Measurements from ENCODE around the gene ADAMTSL1. TPM values are rescaled to one million over a fixed set of nuclear protein-coding genes. Genes with fewer than 3 reads are reported as not detected.

Gene ADAMTSL1
- total and polyA plus RNA-seq, 2 experiments from 2014 or later: 2.3 to 5.0 TPM

GRCh38 chr9:18472841-18473251, 1.1 kb upstream of the ADAMTSL1 start:
- Mint-ChIP-seq H3K4me1 (peaks cover 51% of the 10 kb centered on the region), H3K36me3 (ENCODE audit: low read depth) (0 out of 3 replicates have a peak, but pooled peaks cover 2% of the 10 kb centered on the region), H3K27me3 (ENCODE audit: insufficient read depth, low read depth, poor library complexity) (peaks cover 3% of the 10 kb centered on the region), H3K4me3 (peak overlapping the region; percentile 6; the same call in 1 of the 3 replicates), H3K9me3 (peaks cover 3% of the 10 kb centered on the region; the same call in 2 of the 3 replicates), H3K27ac (no peak overlapping the region)
- H3K4me2 ChIP-seq: peak overlapping the region; percentile 69
- H3K9me2 ChIP-seq (ENCODE audit: insufficient read depth): no peaks in the 10 kb centered on the region
- peak overlapping the region; percentile 46 for H3K4me3 ChIP-seq
- TF ChIP-seq STAT1 (IDR thresholded peaks at IDR 0.05; ENCODE audit: unreplicated experiment) (no peak), ZNF114 (CRISPR knock-in tag; IDR thresholded peaks at IDR 0.05) (no peak), EZH2phosphoT487 (IDR thresholded peaks at IDR 0.05; ENCODE audit: unreplicated experiment) (no peak), REST (IDR thresholded peaks at IDR 0.05; ENCODE audit: unreplicated experiment) (no peak), ZNF462 (CRISPR knock-in tag; IDR thresholded peaks at IDR 0.05) (no peak), ZNF331 (CRISPR knock-in tag; IDR thresholded peaks at IDR 0.05; ENCODE audit: low read depth) (no peak), ETS1 (IDR thresholded peaks at IDR 0.05) (no peak), EZH2 (IDR thresholded peaks at IDR 0.05; ENCODE audit: low read depth, unreplicated experiment) (no peak), CTCF (conservative IDR thresholded peaks at IDR 0.05; ENCODE audit: low read depth in 2 of 2) (no peak), NANOG (IDR thresholded peaks at IDR 0.05; ENCODE audit: borderline replicate concordance) (no peak), CREB1 (CRISPR knock-in tag; IDR thresholded peaks at IDR 0.05; ENCODE audit: low read depth) (no peak), JUNB (IDR thresholded peaks at IDR 0.05; ENCODE audit: unreplicated experiment) (no peak), POLR2AphosphoS5 (IDR thresholded peaks at IDR 0.05; ENCODE audit: low read depth) (no peak)
- DNase-seq (ENCODE audit: low spot score) (no peak), ATAC-seq (no peak)
- peak overlapping the region; percentile 88 for H2AFZ ChIP-seq
- H4K20me1 ChIP-seq (replicated peaks; ENCODE audit: insufficient read depth): no peaks in the 10 kb centered on the region
- H3K79me2 ChIP-seq (replicated peaks; ENCODE audit: insufficient read depth): no peaks in the 10 kb centered on the region
- 0 out of 2 replicates have a peak overlapping the region, but pooled peaks have one; percentile 18 for H3K27ac ChIP-seq (ENCODE audit: low read depth)
- H3K4me1 ChIP-seq (ENCODE audit: insufficient read depth): peaks cover 52% of the 10 kb centered on the region
- H3F3A ChIP-seq (replicated peaks; ENCODE audit: low read depth): no peaks in the 10 kb centered on the region; the same call in 1 of the 2 replicates
- no peaks in the 10 kb centered on the region for H3K27me3 ChIP-seq (ENCODE audit: insufficient read depth)
- no peaks in the 10 kb centered on the region for H3K36me3 ChIP-seq (ENCODE audit: insufficient read depth)
